GM23338 (cell line): ENCODE data around the gene COBL. TPM values are rescaled to one million over a fixed set of nuclear protein-coding genes. Genes with fewer than 3 reads are reported as not detected.

Experiments
- ATAC-seq: fragments of 200-7000 bp; cut with Tn5 transposase; 3 replicates; pipeline ENCODE4 v1.9.1; 2020
- DNase-seq: peaks from one replicate; pipeline ENCODE4 v3.0.0-alpha.2; 2015; ENCODE audit warnings: low spot score
- H2AFZ ChIP-seq: fragments of 200-600 bp; sonication (generic); 2 replicates; pipeline ENCODE4 v1.8.0; 2016; ENCODE audit warnings: antibody characterized with exemption, mild to moderate bottlenecking, moderate library complexity
- H3F3A ChIP-seq: fragments of 200-600 bp; sonication (generic); replicated peaks from 2 replicates; pipeline ENCODE4 v1.8.0; 2017; ENCODE audit warnings: antibody characterized with exemption, mixed run types, low read depth
- H3K27ac ChIP-seq: fragments of 200-600 bp; sonication (generic); 2 replicates; pipeline ENCODE4 v1.6.1; 2016; ENCODE audit warnings: low read depth
- H3K27me3 ChIP-seq: fragments of 200-600 bp; sonication (generic); 2 replicates; pipeline ENCODE4 v1.8.0; 2016; ENCODE audit warnings: mild to moderate bottlenecking, mixed run types, moderate library complexity; ENCODE audit not compliant: insufficient read depth
- H3K36me3 ChIP-seq: fragments of 200-600 bp; sonication (generic); 2 replicates; pipeline ENCODE4 v1.8.0; 2016; ENCODE audit warnings: mild to moderate bottlenecking; ENCODE audit not compliant: insufficient read depth
- H3K4me1 ChIP-seq: fragments of 200-600 bp; sonication (generic); 2 replicates; pipeline ENCODE4 v1.8.0; 2016; ENCODE audit warnings: mild to moderate bottlenecking, moderate library complexity; ENCODE audit not compliant: insufficient read depth
- H3K4me2 ChIP-seq: fragments of 200-600 bp; sonication (generic); 2 replicates; pipeline ENCODE4 v1.7.1; 2017; ENCODE audit warnings: mixed run types
- H3K4me3 ChIP-seq: fragments of 200-600 bp; sonication (generic); 2 replicates; pipeline ENCODE4 v1.6.1; 2016; ENCODE audit warnings: mixed run types
- H3K79me2 ChIP-seq: fragments of 200-600 bp; sonication (generic); replicated peaks from 2 replicates; pipeline ENCODE4 v1.8.0; 2017; ENCODE audit warnings: mild to moderate bottlenecking; ENCODE audit not compliant: insufficient read depth
- H3K9me2 ChIP-seq: fragments of 200-600 bp; sonication (generic); 2 replicates; pipeline ENCODE4 v1.8.0; 2017; ENCODE audit not compliant: insufficient read depth
- H4K20me1 ChIP-seq: fragments of 200-600 bp; sonication (generic); replicated peaks from 2 replicates; pipeline ENCODE4 v1.8.0; 2017; ENCODE audit warnings: mild to moderate bottlenecking; ENCODE audit not compliant: insufficient read depth
- H3K27ac Mint-ChIP-seq: 2 replicates; pipeline ENCODE4 v1.8.0; 2020; ENCODE audit warnings: inconsistent platforms, mild to moderate bottlenecking, moderate library complexity, mixed read lengths
- H3K27me3 Mint-ChIP-seq: 3 replicates; pipeline ENCODE4 v1.8.0; 2022; ENCODE audit warnings: low read depth, mild to moderate bottlenecking, moderate library complexity, mixed read lengths, inconsistent platforms; ENCODE audit not compliant: insufficient read depth, poor library complexity
- H3K36me3 Mint-ChIP-seq: 3 replicates; pipeline ENCODE4 v1.8.0; 2021; ENCODE audit warnings: low read depth, mild to moderate bottlenecking, inconsistent platforms, moderate library complexity, mixed read lengths
- H3K4me1 Mint-ChIP-seq: 3 replicates; pipeline ENCODE4 v1.8.0; 2020; ENCODE audit warnings: mild to moderate bottlenecking, inconsistent platforms, mixed read lengths
- H3K4me3 Mint-ChIP-seq: 3 replicates; pipeline ENCODE4 v1.8.0; 2021; ENCODE audit warnings: moderate library complexity, mild to moderate bottlenecking, inconsistent platforms, mixed read lengths
- H3K9me3 Mint-ChIP-seq: 3 replicates; pipeline ENCODE4 v1.8.0; 2020; ENCODE audit warnings: moderate library complexity, mild to moderate bottlenecking, inconsistent platforms, mixed read lengths
- CREB1 ChIP-seq: fragments of 250-450 bp; sonication (Bioruptor Pico); IDR thresholded peaks from 2 replicates; pipeline ENCODE4 v1.5.0; 2020; ENCODE audit warnings: low read depth, mild to moderate bottlenecking, moderate library complexity
- CTCF ChIP-seq, 2 experiments: fragments of 200-600 bp in 1 of 2; sonication (generic) in 1 of 2; conservative IDR thresholded peaks; 2 replicates each; pipeline versions ENCODE4 v1.5.1 to v1.6.1; 2016 to 2017; ENCODE audit warnings: antibody characterized with exemption in 2 of 2, low read depth in 2 of 2, mild to moderate bottlenecking in 2 of 2, moderate library complexity in 1 of 2
- ETS1 ChIP-seq: IDR thresholded peaks from 2 replicates; pipeline ENCODE4 v1.6.1; 2016; ENCODE audit warnings: antibody characterized with exemption
- EZH2 ChIP-seq: fragments of 200-600 bp; sonication (generic); IDR thresholded peaks from one replicate; pipeline ENCODE4 v1.8.0; 2017; ENCODE audit warnings: antibody characterized with exemption, mild to moderate bottlenecking, low read depth; ENCODE audit not compliant: unreplicated experiment
- EZH2phosphoT487 ChIP-seq: fragments of 200-600 bp; sonication (generic); IDR thresholded peaks from one replicate; pipeline ENCODE4 v1.8.1; 2018; ENCODE audit warnings: antibody characterized with exemption; ENCODE audit not compliant: unreplicated experiment
- JUNB ChIP-seq: IDR thresholded peaks from one replicate; pipeline ENCODE4 v1.6.1; 2016; ENCODE audit warnings: antibody characterized with exemption; ENCODE audit not compliant: unreplicated experiment
- NANOG ChIP-seq: IDR thresholded peaks from 2 replicates; pipeline ENCODE4 v1.6.1; 2016; ENCODE audit warnings: antibody characterized with exemption, borderline replicate concordance
- POLR2AphosphoS5 ChIP-seq: IDR thresholded peaks from 2 replicates; pipeline ENCODE4 v1.6.1; 2016; ENCODE audit warnings: antibody characterized with exemption, low read depth
- REST ChIP-seq: IDR thresholded peaks from one replicate; pipeline ENCODE4 v1.6.1; 2018; ENCODE audit warnings: antibody characterized with exemption; ENCODE audit not compliant: unreplicated experiment
- ZNF114 ChIP-seq: fragments of 250-450 bp; sonication (Bioruptor Pico); IDR thresholded peaks from 2 replicates; pipeline ENCODE4 v1.5.0; 2020; ENCODE audit warnings: mild to moderate bottlenecking, moderate library complexity
- ZNF462 ChIP-seq: fragments of 250-450 bp; sonication (Bioruptor Pico); IDR thresholded peaks from 2 replicates; pipeline ENCODE4 v1.5.0; 2020; ENCODE audit warnings: mild to moderate bottlenecking, moderate library complexity
- polyA plus RNA-seq: library from polyadenylated mRNA; unstranded; fragments of >200 nt; fragmentation: Nextera tagmentation; extraction: Ambion mirVana; gene quantifications from 2 replicates; pipeline ENCODE4 v1.2.1, GENCODE V29; 2016
- total RNA-seq: library from RNA; depleted of rRNA; stranded (reverse); fragments of >200 nt; shearing (Covaris generic); gene quantifications from 2 replicates; pipeline ENCODE4 v1.2.3, GENCODE V29; 2014

COBL gene
- total and polyA plus RNA-seq, 2 experiments from 2014 or later = 18.3 to 51.9 TPM

- TF ChIP-seq ZNF114 (CRISPR knock-in tag) (no peak), POLR2AphosphoS5 (no peak), EZH2phosphoT487 (no peak), ZNF462 (CRISPR knock-in tag) (no peak), NANOG (no peak), CREB1 (no peak), EZH2 (no peak)
These were observed 271.1 kb downstream of the COBL start (continued) for GRCh38 chr7:51045319-51046102.

- ATAC-seq (no peak), DNase-seq (no peak)
- H3K4me2 ChIP-seq = no peak overlapping the region
- peaks cover 16% of the 10 kb centered on the region for H3K36me3 Mint-ChIP-seq
- H3F3A ChIP-seq = no peaks in the 10 kb centered on the region
- no peaks in the 10 kb centered on the region for H3K27me3 Mint-ChIP-seq
- H3K27ac Mint-ChIP-seq = no peak overlapping the region
- no peaks in the 10 kb centered on the region; the same call in none of the 2 replicates for H4K20me1 ChIP-seq
- no peak overlapping the region for H3K4me3 ChIP-seq
- H3K27me3 ChIP-seq = no peaks in the 10 kb centered on the region
- no peak overlapping the region for H2AFZ ChIP-seq
- H3K4me1 ChIP-seq = no peaks in the 10 kb centered on the region
- H3K36me3 ChIP-seq = no peaks in the 10 kb centered on the region; the same call in 1 of the 2 replicates
- no peaks in the 10 kb centered on the region for H3K79me2 ChIP-seq
- H3K4me1 Mint-ChIP-seq = no peaks in the 10 kb centered on the region
- H3K27ac ChIP-seq = no peak overlapping the region
- no peak overlapping the region for H3K4me3 Mint-ChIP-seq
- peaks cover 13% of the 10 kb centered on the region for H3K9me3 Mint-ChIP-seq
- H3K9me2 ChIP-seq = no peaks in the 10 kb centered on the region
- TF ChIP-seq JUNB (no peak), CTCF (conservative IDR thresholded peaks at IDR 0.05; ENCODE audit: low read depth in 2 of 2) (no peak), REST (no peak), ETS1 (no peak)
These were observed 273.1 kb downstream of the COBL start for GRCh38 chr7:51043461-51043860.
